Measurements from ENCODE around the gene ADAR.
A peak's percentile ranks its signal among the peaks of the same experiment; 100 is the strongest.

The ADAR gene

GRCh38 chr1:154584267-154584994 lies 23.6 kb downstream of the ADAR start:
- no peak for DNase-seq (ENCODE audit: low read depth)

GRCh38 chr1:154583773-154584172 lies 24.2 kb downstream of the ADAR start:
- DNase-seq (ENCODE audit: low read depth): no peak

GRCh38 chr1:154582885-154583284 lies 25.1 kb downstream of the ADAR start:
- DNase-seq (ENCODE audit: low read depth): no peak

GRCh38 chr1:154581766-154582165 lies 26.2 kb downstream of the ADAR start:
- no peak for DNase-seq (ENCODE audit: low read depth)

- DNase-seq (ENCODE audit: low read depth): no peak
These were observed 28.6 kb downstream of the ADAR start for GRCh38 chr1:154579374-154579773.

GRCh38 chr1:154578058-154578418 lies 29.9 kb downstream of the ADAR start:
- no peak for DNase-seq (ENCODE audit: low read depth)

GRCh38 chr1:154577346-154578057 lies 30.5 kb downstream of the ADAR start:
- DNase-seq (ENCODE audit: low read depth): no peak

- no peak for DNase-seq (ENCODE audit: low read depth)
These were observed 31.9 kb downstream of the ADAR start for GRCh38 chr1:154575951-154576566.

- DNase-seq (ENCODE audit: low read depth): no peak
These were observed 32.6 kb downstream of the ADAR start for GRCh38 chr1:154575147-154575927.

- no peak for DNase-seq (ENCODE audit: low read depth)
These were observed 33.3 kb downstream of the ADAR start for GRCh38 chr1:154574716-154575115.

GRCh38 chr1:154573168-154573510 lies 34.8 kb downstream of the ADAR start:
- DNase-seq (ENCODE audit: low read depth): no peak

- DNase-seq (ENCODE audit: low read depth): no peak
These were observed 35.4 kb downstream of the ADAR start for GRCh38 chr1:154572468-154573167.

GRCh38 chr1:154571964-154572288 lies 36.1 kb downstream of the ADAR start:
- no peak for DNase-seq (ENCODE audit: low read depth)

- DNase-seq (ENCODE audit: low read depth): no peak
These were observed 36.6 kb downstream of the ADAR start for GRCh38 chr1:154571244-154571963.

- no peak for DNase-seq (ENCODE audit: low read depth)
These were observed 39.7 kb downstream of the ADAR start for GRCh38 chr1:154568157-154568815.

GRCh38 chr1:154567386-154568156 lies 40.4 kb downstream of the ADAR start, which contains the start of gene CHRNB2:
Gene CHRNB2 (plus strand): TSS chr1:154567778. CDS start chr1:154568045, 267 bp downstream.
- no peak for DNase-seq (ENCODE audit: low read depth)

- no peak for DNase-seq (ENCODE audit: low read depth)
These were observed 42.1 kb downstream of the ADAR start for GRCh38 chr1:154565876-154566275.

- peak; percentile 53 for DNase-seq (ENCODE audit: low read depth)
These were observed 48.4 kb downstream of the ADAR start for GRCh38 chr1:154559466-154560044.

GRCh38 chr1:154558720-154559465 lies 49.1 kb downstream of the ADAR start:
- peak; percentile 85 for DNase-seq (ENCODE audit: low read depth)

All from GM04503 (cell line).